Natural killer cell (primary cell): ENCODE data around the gene PIK3CB. TPM values are rescaled to one million over a fixed set of nuclear protein-coding genes. Genes with fewer than 3 reads are reported as not detected.
"Not testable (repeated sequence)": the region's sequence is repeated elsewhere in the genome, so short reads cannot be mapped to it uniquely, and the experiment has no call there.

ENCODE experiments used
- ATAC-seq, 3 donors: fragments of 150-1000 bp in 2 of 3; fragments of 200-7000 bp in 1 of 3; cut with Tn5 transposase; 1 replicate in 1 of 3; 2 replicates in 2 of 3; pipeline ENCODE4 v1.10.0; 2021; ENCODE audit warnings: mild to moderate bottlenecking in 2 of 3, moderate library complexity in 2 of 3
- DNase-seq, 2 donors: peaks; one replicate each; pipeline versions ENCODE4 v3.0.0 to v3.0.0-alpha.2; 2013 to 2021; ENCODE audit warnings: mixed read lengths in 1 of 2
- H3K27ac ChIP-seq: one replicate; pipeline ENCODE4 v1.5.1; 2013; ENCODE audit warnings: mild to moderate bottlenecking, low read length
- H3K27me3 ChIP-seq: one replicate; pipeline ENCODE4 v1.6.1; 2013; ENCODE audit warnings: low read length; ENCODE audit not compliant: control insufficient read depth, insufficient read depth
- H3K36me3 ChIP-seq: one replicate; pipeline ENCODE4 v1.6.1; 2013; ENCODE audit warnings: low read length; ENCODE audit not compliant: control insufficient read depth, insufficient read depth
- H3K4me1 ChIP-seq: one replicate; pipeline ENCODE4 v1.6.1; 2013; ENCODE audit warnings: low read length; ENCODE audit not compliant: control insufficient read depth, insufficient read depth
- H3K4me3 ChIP-seq: one replicate; pipeline ENCODE4 v1.5.1; 2013; ENCODE audit warnings: low read length
- H3K9me3 ChIP-seq: one replicate; pipeline ENCODE4 v1.6.1; 2013; ENCODE audit warnings: low read length; ENCODE audit not compliant: control insufficient read depth, insufficient read depth
- H3K27ac Mint-ChIP-seq, 2 donors: one replicate each; pipeline ENCODE4 v1.8.0; 2022; ENCODE audit warnings: mild to moderate bottlenecking in 2 of 2, mixed read lengths in 2 of 2, moderate library complexity in 1 of 2
- H3K27me3 Mint-ChIP-seq, 2 donors: one replicate each; pipeline ENCODE4 v1.8.0; 2022; ENCODE audit warnings: low read depth in 2 of 2, mixed read lengths in 2 of 2
- H3K36me3 Mint-ChIP-seq: one replicate; pipeline ENCODE4 v1.8.0; 2022; ENCODE audit warnings: mixed read lengths
- H3K4me1 Mint-ChIP-seq, 2 donors: one replicate each; pipeline ENCODE4 v1.8.0; 2022; ENCODE audit warnings: mixed read lengths in 2 of 2
- H3K4me3 Mint-ChIP-seq: one replicate; pipeline ENCODE4 v1.8.0; 2022; ENCODE audit warnings: mild to moderate bottlenecking, moderate library complexity, mixed read lengths
- H3K9me3 Mint-ChIP-seq, 2 donors: one replicate each; pipeline ENCODE4 v1.8.0; 2022; ENCODE audit warnings: mixed read lengths in 2 of 2
- whole genome bisulfite sequencing: methylation state at CpG from one replicate; pipeline ENCODE4 v1.1.7; 2013; ENCODE audit warnings: missing lambda C conversion rate; ENCODE audit not compliant: insufficient coverage; 5-methylcytosine and 5-hydroxymethylcytosine counted together
- intact Hi-C: fragments of 100-400 bp; cut with micrococcal nuclease; formaldehyde crosslinking; loops from one replicate; pipeline ENCODE4 v1.14.2; 2022
- total RNA-seq, 4 donors: library from RNA; stranded (reverse); fragments of 120-200 nt in 1 of 4; gene quantifications; one replicate each; pipeline versions ENCODE4 v1.2.3 to v1.2.4, GENCODE V29; 2013 to 2022
- TF ChIP-seq, protein P1 (sequence below): fragments of 200-600 bp; IDR thresholded peaks from one replicate; pipeline ENCODE4 v1.8.0; 2022; ENCODE audit warnings: antibody characterized with exemption

PIK3CB gene
- total RNA-seq, 3 donors from 2014 or later (not counting 1 experiment from before 2014, with no cell fraction given): 13.2 to 20.2 (median 18.0) TPM

DNA sequence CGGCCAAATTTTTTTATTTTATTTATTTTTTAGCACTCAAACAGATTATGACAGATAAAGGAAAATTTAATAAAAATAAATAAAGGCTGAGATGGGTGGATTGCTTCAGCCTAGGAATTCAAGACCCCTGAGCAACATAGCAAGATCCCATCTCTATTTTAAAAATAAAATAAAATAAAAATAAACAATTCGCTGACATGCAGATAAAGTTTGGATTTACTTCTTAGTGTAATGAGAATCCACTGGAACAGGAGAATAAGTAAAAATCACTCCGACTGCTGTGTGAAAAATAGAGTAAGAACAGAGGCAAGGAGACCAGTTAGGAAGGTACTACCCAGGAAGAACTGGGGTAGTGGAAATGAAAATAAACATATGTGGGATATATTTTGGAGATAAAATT lies 5.6 kb downstream of the PIK3CB start:
- Mint-ChIP-seq H3K4me1 (peaks cover 13 to 14% of the 10 kb centered on the region in 2 donors), H3K36me3 (no peaks in the 10 kb centered on the region), H3K4me3 (no peak overlapping the region), H3K27me3 (no peaks in the 10 kb centered on the region), H3K9me3 (no peaks in the 10 kb centered on the region), H3K27ac (no peak overlapping the region)
- no peaks in the 10 kb centered on the region for H3K27me3 ChIP-seq
- H3K4me1 ChIP-seq: peaks cover 10% of the 10 kb centered on the region
- H3K27ac ChIP-seq: no peak overlapping the region
- TF ChIP-seq, protein P1, sequence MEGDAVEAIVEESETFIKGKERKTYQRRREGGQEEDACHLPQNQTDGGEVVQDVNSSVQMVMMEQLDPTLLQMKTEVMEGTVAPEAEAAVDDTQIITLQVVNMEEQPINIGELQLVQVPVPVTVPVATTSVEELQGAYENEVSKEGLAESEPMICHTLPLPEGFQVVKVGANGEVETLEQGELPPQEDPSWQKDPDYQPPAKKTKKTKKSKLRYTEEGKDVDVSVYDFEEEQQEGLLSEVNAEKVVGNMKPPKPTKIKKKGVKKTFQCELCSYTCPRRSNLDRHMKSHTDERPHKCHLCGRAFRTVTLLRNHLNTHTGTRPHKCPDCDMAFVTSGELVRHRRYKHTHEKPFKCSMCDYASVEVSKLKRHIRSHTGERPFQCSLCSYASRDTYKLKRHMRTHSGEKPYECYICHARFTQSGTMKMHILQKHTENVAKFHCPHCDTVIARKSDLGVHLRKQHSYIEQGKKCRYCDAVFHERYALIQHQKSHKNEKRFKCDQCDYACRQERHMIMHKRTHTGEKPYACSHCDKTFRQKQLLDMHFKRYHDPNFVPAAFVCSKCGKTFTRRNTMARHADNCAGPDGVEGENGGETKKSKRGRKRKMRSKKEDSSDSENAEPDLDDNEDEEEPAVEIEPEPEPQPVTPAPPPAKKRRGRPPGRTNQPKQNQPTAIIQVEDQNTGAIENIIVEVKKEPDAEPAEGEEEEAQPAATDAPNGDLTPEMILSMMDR: no peak
- WGBS: 100% methylated on average over 2 of the region's 3 CpGs
- no peaks in the 10 kb centered on the region for H3K9me3 ChIP-seq
- ATAC-seq (no peak), DNase-seq (no peak)
- H3K4me3 ChIP-seq: no peak overlapping the region
- no peaks in the 10 kb centered on the region for H3K36me3 ChIP-seq
- intact Hi-C loops: no loop called here

DNA sequence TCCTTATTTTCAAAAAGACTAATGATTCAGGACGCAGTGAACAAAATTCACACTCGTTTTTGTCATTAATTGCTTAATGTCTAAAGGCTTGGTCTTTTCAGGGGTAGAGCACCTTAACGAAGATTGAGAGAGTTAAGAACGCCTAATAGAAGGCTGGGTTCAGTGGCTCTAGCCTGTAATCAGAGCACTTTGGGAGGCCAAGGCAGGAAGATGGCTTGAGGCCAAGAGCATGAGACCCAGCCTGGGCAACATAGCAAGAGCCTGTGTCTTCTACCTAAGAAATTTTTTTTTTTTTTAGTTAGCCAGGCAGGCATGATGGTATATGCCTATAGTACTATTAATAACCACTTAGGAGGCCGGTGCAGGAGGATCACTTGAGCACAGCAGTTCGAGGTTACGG lies 7.5 kb downstream of the PIK3CB start:
- no peak for DNase-seq
- Mint-ChIP-seq H3K4me3 (no peak overlapping the region), H3K4me1 (peaks cover 3 to 5% of the 10 kb centered on the region in 2 donors), H3K36me3 (no peaks in the 10 kb centered on the region), H3K9me3 (no peaks in the 10 kb centered on the region), H3K27ac (no peak overlapping the region), H3K27me3 (no peaks in the 10 kb centered on the region)
- Histone ChIP-seq H3K9me3 (no peaks in the 10 kb centered on the region), H3K27ac (no peak overlapping the region), H3K27me3 (no peaks in the 10 kb centered on the region), H3K36me3 (no peaks in the 10 kb centered on the region), H3K4me1 (no peaks in the 10 kb centered on the region), H3K4me3 (no peak overlapping the region)
- intact Hi-C loops: no loop called here
- 86% methylated on average over 7 of the region's 7 CpGs for WGBS
- TF ChIP-seq, protein P1: no peak
- no peak for ATAC-seq

DNA sequence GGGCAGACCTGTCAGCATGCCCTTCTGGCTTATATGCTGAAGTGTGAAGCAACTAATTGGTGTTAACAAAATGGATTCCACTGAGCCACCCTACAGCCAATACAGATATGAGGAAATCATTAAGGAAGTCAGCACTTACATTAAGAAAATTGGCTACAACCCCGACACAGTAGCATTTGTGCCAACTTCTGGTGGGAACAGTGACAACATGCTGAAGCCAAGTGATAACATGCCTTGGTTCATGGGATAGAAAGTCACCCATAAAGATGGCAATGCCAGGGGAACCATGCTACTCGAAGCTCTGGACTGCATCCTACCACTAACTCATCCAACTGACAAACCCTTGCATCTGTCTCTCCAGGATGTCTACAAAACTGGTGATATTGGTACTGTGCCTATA lies 9.4 kb downstream of the PIK3CB start:
- no peak overlapping the region for H3K4me3 ChIP-seq
- H3K9me3 ChIP-seq: no peaks in the 10 kb centered on the region
- no peaks in the 10 kb centered on the region for H3K9me3 Mint-ChIP-seq
- intact Hi-C loops: no loop called here
- H3K36me3 Mint-ChIP-seq: no peaks in the 10 kb centered on the region
- peaks cover 3 to 5% of the 10 kb centered on the region in 2 donors for H3K4me1 Mint-ChIP-seq
- TF ChIP-seq, protein P1: no peak
- no peaks in the 10 kb centered on the region for H3K27me3 ChIP-seq
- H3K27me3 Mint-ChIP-seq: no peaks in the 10 kb centered on the region
- no peaks in the 10 kb centered on the region for H3K36me3 ChIP-seq
- no peaks in the 10 kb centered on the region for H3K4me1 ChIP-seq
- H3K27ac ChIP-seq: no peak overlapping the region
- DNase-seq: no peak
- 71% methylated on average over 2 of the region's 2 CpGs for WGBS
- no peak for ATAC-seq
- H3K4me3 Mint-ChIP-seq: no peak overlapping the region
- no peak overlapping the region for H3K27ac Mint-ChIP-seq

DNA sequence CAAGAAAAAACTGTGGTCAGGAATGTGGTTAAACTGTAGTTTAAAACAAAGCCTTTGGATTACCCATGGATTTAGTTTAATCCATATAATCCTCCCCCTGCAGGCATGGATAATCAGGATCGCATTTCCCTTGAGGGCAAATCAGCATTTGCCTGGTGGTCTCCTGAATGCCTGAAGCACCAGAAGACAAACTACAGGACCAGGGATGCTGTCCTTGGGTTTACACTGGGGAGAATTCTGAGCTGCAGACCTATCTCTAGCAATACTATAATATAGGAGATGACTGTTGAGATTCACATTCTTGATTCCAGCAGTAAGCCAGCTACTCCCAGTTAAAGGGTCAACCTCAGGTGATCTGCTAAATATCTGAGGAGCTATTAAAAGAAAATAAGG lies 10.6 kb downstream of the PIK3CB start:
- no peaks in the 10 kb centered on the region for H3K27me3 ChIP-seq
- ATAC-seq (no peak), DNase-seq (no peak)
- Mint-ChIP-seq H3K9me3 (no peaks in the 10 kb centered on the region), H3K36me3 (no peaks in the 10 kb centered on the region), H3K4me1 (peaks cover 3 to 7% of the 10 kb centered on the region in 2 donors), H3K27me3 (no peaks in the 10 kb centered on the region), H3K27ac (no peak overlapping the region), H3K4me3 (no peak overlapping the region)
- no peak overlapping the region for H3K4me3 ChIP-seq
- H3K4me1 ChIP-seq: no peaks in the 10 kb centered on the region
- intact Hi-C loops: no loop called here
- no peaks in the 10 kb centered on the region for H3K36me3 ChIP-seq
- no peak overlapping the region for H3K27ac ChIP-seq
- WGBS: 100% methylated on average over 1 of the region's 1 CpG
- TF ChIP-seq, protein P1: no peak
- no peaks in the 10 kb centered on the region for H3K9me3 ChIP-seq

DNA sequence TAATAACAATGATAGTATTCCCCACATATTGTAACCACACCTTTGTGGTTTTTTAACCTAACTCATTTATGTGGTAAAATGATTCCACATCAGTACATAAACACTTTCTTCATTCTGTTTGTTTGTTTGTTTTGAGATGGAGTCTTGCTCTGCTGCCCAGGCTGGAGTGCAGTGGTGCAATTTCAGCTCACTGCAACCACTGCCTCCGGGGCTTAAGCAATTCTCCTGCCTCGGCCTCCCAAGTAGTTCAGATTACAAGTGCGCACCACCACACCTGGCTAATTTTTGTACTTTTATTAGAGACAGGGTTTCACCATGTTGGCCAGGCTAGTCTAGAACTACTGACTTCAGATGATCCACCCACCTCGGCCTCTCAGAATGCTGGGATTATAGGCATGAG lies 14.3 kb downstream of the PIK3CB start:
- H3K9me3 Mint-ChIP-seq, intact Hi-C loops, H3K27ac Mint-ChIP-seq, H3K4me1 ChIP-seq, H3K4me3 ChIP-seq, ATAC-seq, H3K4me3 Mint-ChIP-seq, H3K27me3 ChIP-seq, H3K27me3 Mint-ChIP-seq, H3K36me3 Mint-ChIP-seq, H3K9me3 ChIP-seq, DNase-seq, H3K36me3 ChIP-seq, H3K27ac ChIP-seq: not testable (repeated sequence)
- WGBS: 96% methylated on average over 4 of the region's 4 CpGs
- peaks cover 7 to 17% of the 10 kb centered on the region in 2 donors for H3K4me1 Mint-ChIP-seq
